Kidney (tissue), 14 donors: ENCODE data around the gene TBC1D8B. TPM values are rescaled to one million over a fixed set of nuclear protein-coding genes. Genes with fewer than 3 reads are reported as not detected.

ENCODE experiments used
- DNase-seq, 5 donors: peaks; one replicate each; pipeline ENCODE4 v3.0.0-alpha.2; 2013 to 2020
- FAIRE-seq: peaks from 2 replicates; lab custom pipeline; 2012; peaks lifted over from hg19 to GRCh38; lab: Jason Lieb, UNC
- H3K27ac ChIP-seq, 2 donors: one replicate each; pipeline ENCODE4 v1.7.0; 2013; ENCODE audit warnings: low read depth in 2 of 2, low read length in 2 of 2, inconsistent platforms in 1 of 2
- H3K27me3 ChIP-seq: one replicate; pipeline ENCODE4 v1.7.1; 2013; ENCODE audit warnings: low read length, inconsistent platforms; ENCODE audit not compliant: control insufficient read depth, insufficient read depth
- H3K36me3 ChIP-seq, 3 donors: one replicate each; pipeline versions ENCODE4 v1.7.0 to v1.7.1; 2013; ENCODE audit warnings: low read length in 3 of 3, control low read depth in 1 of 3, inconsistent platforms in 1 of 3; ENCODE audit not compliant: insufficient read depth in 3 of 3, control insufficient read depth in 2 of 3
- H3K4me1 ChIP-seq, 3 donors: one replicate each; pipeline versions ENCODE4 v1.7.0 to v1.7.1; 2013; ENCODE audit warnings: low read length in 3 of 3, inconsistent platforms in 1 of 3, low read depth in 1 of 3; ENCODE audit not compliant: control insufficient read depth in 2 of 3, insufficient read depth in 2 of 3
- H3K4me3 ChIP-seq, 3 donors: one replicate each; pipeline versions ENCODE4 v1.7.0 to v1.8.1; 2013; ENCODE audit warnings: low read length in 3 of 3, control low read depth in 1 of 3, inconsistent platforms in 1 of 3
- H3K9ac ChIP-seq, 3 donors: one replicate each; pipeline versions ENCODE4 v1.7.0 to v1.7.1; 2013; ENCODE audit warnings: low read length in 3 of 3, control low read depth in 1 of 3, inconsistent platforms in 1 of 3
- H3K9me3 ChIP-seq, 3 donors: one replicate each; pipeline versions ENCODE4 v1.7.0 to v1.7.1; 2013; ENCODE audit warnings: low read length in 3 of 3, control low read depth in 1 of 3, inconsistent platforms in 1 of 3; ENCODE audit not compliant: control insufficient read depth in 2 of 3, insufficient read depth in 1 of 3
- CTCF ChIP-seq: IDR thresholded peaks from 3 replicates; pipeline ENCODE4 v1.5.1; 2012; ENCODE audit warnings: mild to moderate bottlenecking, moderate library complexity, borderline replicate concordance; ENCODE audit not compliant: insufficient read depth; ENCODE audit errors: extremely low read depth
- intact Hi-C: fragments of 100-400 bp; cut with DNase I; formaldehyde crosslinking; loops from one replicate; pipeline ENCODE4 v1.11.1; 2022
- polyA plus RNA-seq: library from polyadenylated mRNA; stranded (reverse); fragments of 350-450 nt; fragmentation: Illumina TruSeq; extraction: RNeasy Lipid Tissue Mini Kit (QIAGEN cat#74804); gene quantifications from one replicate; pipeline ENCODE4 v1.2.3, GENCODE V29; 2014; ENCODE audit warnings: low read depth, low replicate concordance; ENCODE audit not compliant: insufficient read depth
- total RNA-seq: library from RNA; stranded (reverse); fragmentation: NEBNext Ultra II Directional; extraction: Animal tissue kit (Norgen Biotek cat#: 25700); gene quantifications from one replicate; pipeline ENCODE4 v1.2.1, GENCODE V29; 2021
- donor health status: control.
- donor health status: control.
- donor health status: control.
- donor health status: control.
- donor health status: control.
- donor health status: DM: yes; HTN: yes; CAD: no.
- donor health status: Normal renal cell carcinoma (clear cell type).

TBC1D8B gene
- total and polyA plus RNA-seq, 2 donors from 2014 or later: 3.5 to 9.7 TPM

- no peak for TF ChIP-seq CTCF
- no peaks in the 10 kb centered on the region for H3K9me3 ChIP-seq
- peak overlapping the region in 1 of 2 donors; percentile 17 for H3K27ac ChIP-seq
- DNase-seq (no peak), FAIRE-seq (no peak)
- H3K4me1 ChIP-seq: no peaks in the 10 kb centered on the region
- H3K4me3 ChIP-seq: no peak overlapping the region
- H3K36me3 ChIP-seq: no peaks in the 10 kb centered on the region
- no peak overlapping the region for H3K9ac ChIP-seq
- H3K27me3 ChIP-seq: peaks cover 2% of the 10 kb centered on the region
- intact Hi-C loops: no loop called here
These were observed 22.2 kb upstream of the TBC1D8B start for GRCh38 chrX:106780264-106780663.

- no peaks in the 10 kb centered on the region for H3K4me1 ChIP-seq
- no peak overlapping the region for H3K4me3 ChIP-seq
- no peak for TF ChIP-seq CTCF
- H3K9ac ChIP-seq: no peak overlapping the region
- H3K27ac ChIP-seq: peak overlapping the region in 1 of 2 donors; percentile 17
- peak in 1 of 5 donors; percentile 22 for DNase-seq
- peak; percentile 94 for FAIRE-seq
- intact Hi-C loops: no loop called here
- H3K36me3 ChIP-seq: no peaks in the 10 kb centered on the region
- H3K9me3 ChIP-seq: no peaks in the 10 kb centered on the region
- peaks cover 2% of the 10 kb centered on the region for H3K27me3 ChIP-seq
These were observed 21.7 kb upstream of the TBC1D8B start for GRCh38 chrX:106780664-106781377.

GRCh38 chrX:106783716-106784115 is 18.8 kb upstream of the TBC1D8B start:
- Histone ChIP-seq H3K27ac (no peak overlapping the region), H3K4me3 (no peak overlapping the region), H3K27me3 (peaks cover 2% of the 10 kb centered on the region), H3K9me3 (no peaks in the 10 kb centered on the region), H3K4me1 (no peaks in the 10 kb centered on the region), H3K9ac (no peak overlapping the region), H3K36me3 (no peaks in the 10 kb centered on the region)
- DNase-seq (no peak), FAIRE-seq (no peak)
- intact Hi-C loops: no loop called here
- TF ChIP-seq CTCF: no peak
